Liver (tissue), 9 donors: ENCODE data around the gene WFIKKN2. TPM values are rescaled to one million over a fixed set of nuclear protein-coding genes. Genes with fewer than 3 reads are reported as not detected.

Source experiments
- DNase-seq: peaks from one replicate; pipeline ENCODE4 v3.0.0-alpha.2; 2017; ENCODE audit warnings: low spot score
- H3K27ac ChIP-seq, 2 donors: one replicate each; pipeline ENCODE4 v1.7.0; 2013; ENCODE audit warnings: inconsistent platforms in 2 of 2, low read length in 2 of 2, control low read depth in 1 of 2, low read depth in 1 of 2, mild to moderate bottlenecking in 1 of 2
- H3K27me3 ChIP-seq, 4 donors: one replicate each; pipeline versions ENCODE4 v1.6.1 to v1.7.0; 2013; ENCODE audit warnings: low read length in 3 of 4, inconsistent platforms in 1 of 4, mild to moderate bottlenecking in 1 of 4, moderate library complexity in 1 of 4; ENCODE audit not compliant: control insufficient read depth in 4 of 4, insufficient read depth in 4 of 4
- H3K36me3 ChIP-seq, 4 donors: one replicate each; pipeline versions ENCODE4 v1.6.1 to v1.7.0; 2013; ENCODE audit warnings: low read length in 3 of 4, mild to moderate bottlenecking in 3 of 4, low read depth in 1 of 4, moderate library complexity in 1 of 4; ENCODE audit not compliant: control insufficient read depth in 4 of 4, insufficient read depth in 3 of 4
- H3K4me1 ChIP-seq, 4 donors: one replicate each; pipeline versions ENCODE4 v1.6.1 to v1.7.0; 2013; ENCODE audit warnings: low read length in 3 of 4, mild to moderate bottlenecking in 3 of 4, moderate library complexity in 1 of 4; ENCODE audit not compliant: control insufficient read depth in 4 of 4, insufficient read depth in 4 of 4
- H3K4me3 ChIP-seq, 3 donors: one replicate each; pipeline versions ENCODE4 v1.6.1 to v1.7.0; 2013; ENCODE audit warnings: low read length in 3 of 3, control low read depth in 1 of 3, low read depth in 1 of 3, mild to moderate bottlenecking in 1 of 3
- H3K9ac ChIP-seq, 2 donors: one replicate each; pipeline ENCODE4 v1.7.0; 2013; ENCODE audit warnings: low read length in 2 of 2, mild to moderate bottlenecking in 2 of 2, moderate library complexity in 2 of 2, control low read depth in 1 of 2, low read depth in 1 of 2
- H3K9me3 ChIP-seq, 4 donors: one replicate each; pipeline versions ENCODE4 v1.6.1 to v1.7.0; 2013; ENCODE audit warnings: low read length in 3 of 4; ENCODE audit not compliant: control insufficient read depth in 4 of 4
- ATF3 ChIP-seq: IDR thresholded peaks from 2 replicates; pipeline ENCODE4 v1.6.1; 2016; ENCODE audit warnings: antibody characterized with exemption
- CTCF ChIP-seq: fragments of 150-350 bp; IDR thresholded peaks from 2 replicates; pipeline ENCODE4 v1.5.1; 2017; ENCODE audit warnings: improper control_type of control experiment, low read depth, low read length; ENCODE audit not compliant: missing input control
- EGR1 ChIP-seq, 2 donors: IDR thresholded peaks; 2 replicates each; pipeline ENCODE4 v1.6.1; 2016 to 2018; ENCODE audit warnings: antibody characterized with exemption in 2 of 2, low read depth in 2 of 2
- FOXA1 ChIP-seq: IDR thresholded peaks from 2 replicates; pipeline ENCODE4 v1.6.1; 2016; ENCODE audit warnings: antibody characterized with exemption
- FOXA2 ChIP-seq: IDR thresholded peaks from 2 replicates; pipeline ENCODE4 v1.6.1; 2016; ENCODE audit warnings: antibody characterized with exemption
- GABPA ChIP-seq, 2 donors: IDR thresholded peaks in 1 of 2; conservative IDR thresholded peaks in 1 of 2; 2 replicates each; pipeline ENCODE4 v1.6.1; 2016; ENCODE audit warnings: antibody characterized with exemption in 2 of 2, mild to moderate bottlenecking in 1 of 2, moderate library complexity in 1 of 2
- HNF4A ChIP-seq, 2 donors: conservative IDR thresholded peaks; 2 replicates each; pipeline ENCODE4 v1.6.1; 2016; ENCODE audit warnings: antibody characterized with exemption in 2 of 2, mild to moderate bottlenecking in 2 of 2
- HNF4G ChIP-seq: IDR thresholded peaks from 2 replicates; pipeline ENCODE4 v1.6.1; 2016; ENCODE audit warnings: antibody characterized with exemption
- JUND ChIP-seq, 2 donors: IDR thresholded peaks; 2 replicates each; pipeline ENCODE4 v1.6.1; 2016; ENCODE audit warnings: antibody characterized with exemption in 2 of 2
- MAX ChIP-seq: IDR thresholded peaks from 2 replicates; pipeline ENCODE4 v1.6.1; 2016; ENCODE audit warnings: antibody characterized with exemption
- NR2F2 ChIP-seq: IDR thresholded peaks from 2 replicates; pipeline ENCODE4 v1.6.1; 2016; ENCODE audit warnings: antibody characterized with exemption
- RAD21 ChIP-seq, 2 donors: IDR thresholded peaks; 2 replicates each; pipeline ENCODE4 v1.6.1; 2016; ENCODE audit warnings: antibody characterized with exemption in 2 of 2, mild to moderate bottlenecking in 2 of 2
- REST ChIP-seq: IDR thresholded peaks from 2 replicates; pipeline ENCODE4 v1.6.1; 2016; ENCODE audit warnings: antibody characterized with exemption, mild to moderate bottlenecking
- RXRA ChIP-seq, 2 donors: IDR thresholded peaks; 2 replicates each; pipeline ENCODE4 v1.6.1; 2017 to 2018; ENCODE audit warnings: antibody characterized with exemption in 2 of 2, mild to moderate bottlenecking in 1 of 2
- SP1 ChIP-seq: IDR thresholded peaks from 2 replicates; pipeline ENCODE4 v1.6.1; 2018; ENCODE audit warnings: antibody characterized with exemption, mild to moderate bottlenecking
- TAF1 ChIP-seq: conservative IDR thresholded peaks from 2 replicates; pipeline ENCODE4 v1.6.1; 2016; ENCODE audit warnings: antibody characterized with exemption, mild to moderate bottlenecking
- YY1 ChIP-seq: IDR thresholded peaks from 2 replicates; pipeline ENCODE4 v1.6.1; 2016; ENCODE audit warnings: antibody characterized with exemption, mild to moderate bottlenecking
- ZBTB33 ChIP-seq: IDR thresholded peaks from 2 replicates; pipeline ENCODE4 v1.6.1; 2016; ENCODE audit warnings: antibody characterized with exemption
- WGBS: extraction: QIAGEN DNeasy Blood & Tissue Kit; methylation state at CpG from one replicate; pipeline ENCODE4 v1.1.7; 2013; 5-methylcytosine and 5-hydroxymethylcytosine counted together
- polyA plus RNA-seq, 2 donors: library from polyadenylated mRNA; stranded (reverse) in 1 of 2; unstranded in 1 of 2; fragments of 200-250 nt in 1 of 2; fragments of >200 nt in 1 of 2; fragmentation: Nextera tagmentation in 1 of 2; extraction: Ambion mirVana in 1 of 2; gene quantifications; one replicate each; pipeline versions ENCODE4 v1.2.1 to v1.2.3, GENCODE V29; 2013 to 2015
- total RNA-seq, 2 donors: library from RNA; depleted of rRNA; stranded (reverse); fragments of >200 nt; gene quantifications; one replicate each; pipeline ENCODE4 v1.2.3, GENCODE V29; 2014
- donor health status: healthy.
- donor health status: healthy.
- donor health status: healthy.
- donor health status: healthy.
- donor health status: healthy.

WFIKKN2 gene
- total and polyA plus RNA-seq, 4 donors: 0.02 to 0.19 (median 0.07) TPM; not detected in 1

GRCh38 chr17:50853781-50854180, 18.4 kb downstream of the WFIKKN2 start:
- H3K36me3 ChIP-seq: no peaks in the 10 kb centered on the region
- peak overlapping the region in 1 of 2 donors; percentile 85 for H3K9ac ChIP-seq
- peaks cover 4 to 47% (median 38%) of the 10 kb centered on the region in 4 donors for H3K4me1 ChIP-seq
- DNase-seq: no peak
- 75% methylated on average over 6 of the region's 6 CpGs for WGBS
- TF ChIP-seq EGR1 (IDR thresholded peaks at IDR 0.05; ENCODE audit: low read depth in 2 of 2) (no peak), HNF4G (no peak), YY1 (no peak), REST (no peak), ATF3 (no peak), GABPA (IDR thresholded peaks at IDR 0.05 in 1 of 2, conservative IDR thresholded peaks at IDR 0.05 in 1 of 2) (no peak), MAX (no peak), CTCF (no peak), FOXA1 (no peak), TAF1 (no peak), SP1 (no peak), RXRA (IDR thresholded peaks at IDR 0.05) (no peak), JUND (IDR thresholded peaks at IDR 0.05) (no peak), HNF4A (conservative IDR thresholded peaks at IDR 0.05) (no peak), FOXA2 (no peak), RAD21 (IDR thresholded peaks at IDR 0.05) (no peak), ZBTB33 (no peak), NR2F2 (no peak)
- no peaks in the 10 kb centered on the region for H3K9me3 ChIP-seq
- H3K27me3 ChIP-seq: no peaks in the 10 kb centered on the region
- H3K27ac ChIP-seq: peak overlapping the region; percentile 86 to 92
- H3K4me3 ChIP-seq: no peak overlapping the region
